Measurements from ENCODE around the gene CAP1. TPM values are rescaled to one million over a fixed set of nuclear protein-coding genes. Genes with fewer than 3 reads are reported as not detected.

Gene CAP1
- total and polyA plus RNA-seq, 2 donors (not counting 3 experiments of a cell fraction or from before 2014, with no cell fraction given), result 191 to 427 TPM

GRCh38 chr1:39996396-39997004, 44.0 kb upstream of the CAP1 start:
- Histone ChIP-seq H3K36me3 (ENCODE audit: control insufficient read depth in 2 of 2, extremely low read depth in 1 of 2, insufficient read depth in 2 of 2, low read length in 2 of 2) (no peaks in the 10 kb centered on the region), H3K9me1 (replicated peaks; ENCODE audit: control insufficient read depth, extremely low read depth, insufficient read depth, low read length) (no peaks in the 10 kb centered on the region), H4K20me1 (replicated peaks; ENCODE audit: control insufficient read depth, extremely low read depth, insufficient read depth, low read length) (no peaks in the 10 kb centered on the region), H3K79me2 (ENCODE audit: control insufficient read depth, insufficient read depth, low read length) (no peaks in the 10 kb centered on the region), H3K9ac (replicated peaks; ENCODE audit: extremely low read depth, insufficient read depth, low read length) (no peak overlapping the region), H3K4me1 (ENCODE audit: control insufficient read depth, extremely low read depth, insufficient read depth, low read length) (no peaks in the 10 kb centered on the region), H3K27me3 (ENCODE audit: control insufficient read depth in 2 of 2, insufficient read depth in 2 of 2, low read length in 2 of 2) (no peaks in the 10 kb centered on the region), H3K4me3 (replicated peaks in 1 of 3; ENCODE audit: insufficient read depth in 1 of 3, low read depth in 1 of 3, low read length in 3 of 3) (no peak overlapping the region), H3K27ac (ENCODE audit: insufficient read depth, low read depth, low read length) (no peak overlapping the region), H3K9me3 (replicated peaks; ENCODE audit: control insufficient read depth, insufficient read depth, low read length) (no peaks in the 10 kb centered on the region), H3K4me2 (ENCODE audit: insufficient read depth, low read length) (no peak overlapping the region), H2AFZ (ENCODE audit: low read depth, low read length) (no peak overlapping the region)
- ChIA-PET CTCF (interaction anchor here (0.7 to 0.8 kb wide), 2 partner anchors 36 kb away, joined by 3 read pairs; no protein-coding TSS in a partner anchor), POLR2A (no interaction called here)
- FAIRE-seq (no peak), DNase-seq (ENCODE audit: low read depth, low spot score) (no peak)
- no peak for TF ChIP-seq MAX (IDR thresholded peaks at IDR 0.05; ENCODE audit: insufficient read depth, insufficient read length)
- TF ChIP-seq JUN (IDR thresholded peaks at IDR 0.05; ENCODE audit: borderline replicate concordance, insufficient read depth, insufficient read length, low read depth), result no peak
- no peak for TF ChIP-seq POLR2AphosphoS5 (IDR thresholded peaks at IDR 0.05; ENCODE audit: insufficient read depth, low read depth, low read length)
- TF ChIP-seq EZH2 (IDR thresholded peaks at IDR 0.05; ENCODE audit: borderline replicate concordance, low read depth, low read length, severe bottlenecking), result no peak
- no peak for TF ChIP-seq MYC (IDR thresholded peaks at IDR 0.05; ENCODE audit: low read depth, low read length)
- TF ChIP-seq GATA2 (IDR thresholded peaks at IDR 0.05; ENCODE audit: insufficient read depth, insufficient read length, low read depth, low read length), result no peak
- no peak for TF ChIP-seq FOS (IDR thresholded peaks at IDR 0.05; ENCODE audit: borderline replicate concordance, insufficient read depth, low read length)
- TF ChIP-seq POLR2A (IDR thresholded peaks at IDR 0.05; ENCODE audit: low read depth, low read length), result no peak
- TF ChIP-seq CTCF (IDR thresholded peaks at IDR 0.05; ENCODE audit: extremely low read depth in 1 of 2, insufficient read depth in 1 of 2, low read depth in 1 of 2, low read length in 2 of 2), result no peak
- dilution Hi-C loops (cut with MboI; ENCODE audit: extremely low pct_ligation_motif_present, low sequenced_read_pairs) (no loop called here), intact Hi-C loops (cut with micrococcal nuclease) (no loop called here)
- BruUV-seq (replicated peaks), result no TSS peak
